ENCODE measurements around the gene FEZ2.
"Not testable (repeated sequence)": the region's sequence is repeated elsewhere in the genome, so short reads cannot be mapped to it uniquely, and the experiment has no call there.

The FEZ2 gene

GRCh38 chr2:36597532-36598377 lies at the start of gene FEZ2:
Gene FEZ2, minus strand, starts transcription at chr2:36598168. Its CDS starts 26 bp downstream, at chr2:36598142.
- DNase-seq = peak; percentile 20

- no peak for DNase-seq
Measured at GRCh38 chr2:36634981-36635597, 37.1 kb upstream of the FEZ2 start.

- DNase-seq = no peak
Measured at GRCh38 chr2:36633470-36634092, 35.6 kb upstream of the FEZ2 start.

GRCh38 chr2:36626756-36627155 lies 28.8 kb upstream of the FEZ2 start:
- no peak for DNase-seq

GRCh38 chr2:36626071-36626470 lies 28.1 kb upstream of the FEZ2 start:
- DNase-seq = no peak

- no peak for DNase-seq
Measured at GRCh38 chr2:36625304-36625703, 27.3 kb upstream of the FEZ2 start.

- DNase-seq = no peak
Measured at GRCh38 chr2:36620321-36620720, 22.4 kb upstream of the FEZ2 start.

GRCh38 chr2:36618381-36618780 lies 20.4 kb upstream of the FEZ2 start:
- no peak for DNase-seq

GRCh38 chr2:36616947-36617346 lies 19.0 kb upstream of the FEZ2 start:
- no peak for DNase-seq

- no peak for DNase-seq
Measured at GRCh38 chr2:36615222-36615621, 17.3 kb upstream of the FEZ2 start.

GRCh38 chr2:36613801-36614200 lies 15.8 kb upstream of the FEZ2 start:
- DNase-seq = no peak

GRCh38 chr2:36611316-36611990 lies 13.5 kb upstream of the FEZ2 start:
- no peak for DNase-seq

- no peak for DNase-seq
Measured at GRCh38 chr2:36609507-36609906, 11.5 kb upstream of the FEZ2 start.

GRCh38 chr2:36607947-36608346 lies 10.0 kb upstream of the FEZ2 start:
- no peak for DNase-seq

- DNase-seq = no peak
Measured at GRCh38 chr2:36606925-36607324, 9.0 kb upstream of the FEZ2 start.

GRCh38 chr2:36605273-36605672 lies 7.3 kb upstream of the FEZ2 start:
- DNase-seq = no peak

- DNase-seq = not testable (repeated sequence)
Measured at GRCh38 chr2:36603629-36604028, 5.7 kb upstream of the FEZ2 start.

- DNase-seq = no peak
Measured at GRCh38 chr2:36597003-36597531, 901 bp downstream of the FEZ2 start.

GRCh38 chr2:36596397-36596796 lies 1.6 kb downstream of the FEZ2 start:
- no peak for DNase-seq

GRCh38 chr2:36594849-36595248 lies 3.1 kb downstream of the FEZ2 start:
- DNase-seq = no peak

GRCh38 chr2:36589230-36589630 lies 8.7 kb downstream of the FEZ2 start:
- no peak for DNase-seq

- DNase-seq = no peak
Measured at GRCh38 chr2:36587556-36587955, 10.4 kb downstream of the FEZ2 start.

- no peak for DNase-seq
Measured at GRCh38 chr2:36587101-36587500, 10.9 kb downstream of the FEZ2 start.

Data from amniotic stem cell (primary cell).